Endodermal cell (in vitro differentiated cells): ENCODE data around the gene NR6A1. TPM values are rescaled to one million over a fixed set of nuclear protein-coding genes. Genes with fewer than 3 reads are reported as not detected.

Experiments
- DNase-seq: peaks from one replicate; pipeline ENCODE4 v3.0.0-alpha.2; 2017
- H3K27ac ChIP-seq: 2 replicates; pipeline ENCODE4 v1.5.1; 2013; ENCODE audit warnings: mild to moderate bottlenecking, low read depth, low read length, moderate library complexity
- H3K27me3 ChIP-seq: 2 replicates; pipeline ENCODE4 v1.6.1; 2013; ENCODE audit warnings: mild to moderate bottlenecking, low read length, moderate library complexity; ENCODE audit not compliant: insufficient read depth, control insufficient read depth, poor library complexity, severe bottlenecking
- H3K36me3 ChIP-seq: 2 replicates; pipeline ENCODE4 v1.7.0; 2013; ENCODE audit warnings: mild to moderate bottlenecking, low read length, moderate library complexity; ENCODE audit not compliant: control insufficient read depth, insufficient read depth
- H3K4me1 ChIP-seq: one replicate; pipeline ENCODE4 v1.7.0; 2013; ENCODE audit warnings: low read length; ENCODE audit not compliant: control insufficient read depth, insufficient read depth
- H3K4me3 ChIP-seq: 2 replicates; pipeline ENCODE4 v1.5.1; 2013; ENCODE audit warnings: mild to moderate bottlenecking, low read length, moderate library complexity
- H3K9ac ChIP-seq: 2 replicates; pipeline ENCODE4 v1.6.1; 2013; ENCODE audit warnings: mild to moderate bottlenecking, low read length, moderate library complexity; ENCODE audit not compliant: poor library complexity, severe bottlenecking; ENCODE audit errors: extremely low read depth
- H3K9me3 ChIP-seq: 2 replicates; pipeline ENCODE4 v1.6.1; 2013; ENCODE audit warnings: mild to moderate bottlenecking, low read length, moderate library complexity; ENCODE audit not compliant: control insufficient read depth
- H3K27ac Mint-ChIP-seq: 2 replicates; pipeline ENCODE4 v1.8.0; 2020; ENCODE audit warnings: mixed read lengths
- H3K27me3 Mint-ChIP-seq: 2 replicates; pipeline ENCODE4 v1.8.0; 2021; ENCODE audit warnings: mild to moderate bottlenecking, mixed read lengths; ENCODE audit not compliant: insufficient read depth
- H3K36me3 Mint-ChIP-seq: 2 replicates; pipeline ENCODE4 v1.8.0; 2020; ENCODE audit warnings: low read depth, mixed read lengths
- H3K4me1 Mint-ChIP-seq: 2 replicates; pipeline ENCODE4 v1.8.0; 2020; ENCODE audit warnings: mixed read lengths
- H3K4me3 Mint-ChIP-seq: 2 replicates; pipeline ENCODE4 v1.8.0; 2020; ENCODE audit warnings: mild to moderate bottlenecking, moderate library complexity, mixed read lengths
- H3K9me3 Mint-ChIP-seq: 2 replicates; pipeline ENCODE4 v1.8.0; 2020; ENCODE audit warnings: mild to moderate bottlenecking, mixed read lengths
- CTCF ChIP-seq: fragments of 200-600 bp; sonication (generic); conservative IDR thresholded peaks from 2 replicates; pipeline ENCODE4 v1.5.0; 2021; ENCODE audit warnings: antibody characterized with exemption, mild to moderate bottlenecking
- WGBS, 2 experiments: methylation state at CpG; one replicate each; pipeline versions ENCODE4 v1.1.5 to v1.1.7; 2013; ENCODE audit warnings: missing lambda C conversion rate in 2 of 2, mixed read lengths in 1 of 2; ENCODE audit not compliant: insufficient coverage in 1 of 2, insufficient read length in 1 of 2; 5-methylcytosine and 5-hydroxymethylcytosine counted together
- total RNA-seq, 2 donors: library from RNA; stranded (reverse); fragmentation: NEBNext Ultra II Directional in 1 of 2; extraction: Animal tissue kit (Norgen Biotek cat#: 25700) in 1 of 2; gene quantifications; 2 replicates in 1 of 2; 3 replicates in 1 of 2; pipeline ENCODE4 v1.2.1, GENCODE V29; 2021

Gene NR6A1
- total RNA-seq, 2 donors from 2014 or later = 168 to 206 TPM

GRCh38 chr9:124496075-124496449, 275.0 kb downstream of the NR6A1 start:
- Histone ChIP-seq H3K9me3 (no peaks in the 10 kb centered on the region), H3K36me3 (no peaks in the 10 kb centered on the region), H3K4me1 (no peaks in the 10 kb centered on the region), H3K4me3 (no peak overlapping the region), H3K9ac (no peak overlapping the region), H3K27ac (no peak overlapping the region), H3K27me3 (peaks cover 5% of the 10 kb centered on the region)
- Mint-ChIP-seq H3K27me3 (peaks cover 21% of the 10 kb centered on the region), H3K4me3 (no peak overlapping the region), H3K4me1 (no peaks in the 10 kb centered on the region), H3K36me3 (no peaks in the 10 kb centered on the region), H3K9me3 (no peaks in the 10 kb centered on the region), H3K27ac (no peak overlapping the region)
- 84 to 100% methylated on average over 2 to 3 of the region's 3 CpGs for WGBS, 2 experiments
- no peak for DNase-seq
- no peak for TF ChIP-seq CTCF

- 92% methylated on average over 18 to 31 of the region's 31 CpGs for WGBS, 2 experiments
- H3K36me3 Mint-ChIP-seq = no peaks in the 10 kb centered on the region
- no peak overlapping the region for H3K4me3 ChIP-seq
- H3K27me3 ChIP-seq = no peaks in the 10 kb centered on the region
- no peaks in the 10 kb centered on the region for H3K9me3 Mint-ChIP-seq
- no peaks in the 10 kb centered on the region for H3K36me3 ChIP-seq
- no peak for TF ChIP-seq CTCF
- no peak for DNase-seq
- no peak overlapping the region for H3K9ac ChIP-seq
- H3K4me3 Mint-ChIP-seq = no peak overlapping the region
- H3K4me1 Mint-ChIP-seq = no peaks in the 10 kb centered on the region
- H3K9me3 ChIP-seq = no peaks in the 10 kb centered on the region
- no peak overlapping the region for H3K27ac ChIP-seq
- H3K27me3 Mint-ChIP-seq = peaks cover 16% of the 10 kb centered on the region
- H3K27ac Mint-ChIP-seq = no peak overlapping the region
- H3K4me1 ChIP-seq = no peaks in the 10 kb centered on the region
Measured at GRCh38 chr9:124495126-124496074, 275.7 kb downstream of the NR6A1 start.

GRCh38 chr9:124493794-124494479, 277.2 kb downstream of the NR6A1 start:
- no peak for TF ChIP-seq CTCF
- 88 to 89% methylated on average over 14 to 18 of the region's 18 CpGs for WGBS, 2 experiments
- Histone ChIP-seq H3K27me3 (no peaks in the 10 kb centered on the region), H3K27ac (no peak overlapping the region), H3K9me3 (no peaks in the 10 kb centered on the region), H3K4me1 (no peaks in the 10 kb centered on the region), H3K4me3 (no peak overlapping the region), H3K36me3 (no peaks in the 10 kb centered on the region), H3K9ac (no peak overlapping the region)
- Mint-ChIP-seq H3K36me3 (no peaks in the 10 kb centered on the region), H3K27me3 (peaks cover 21% of the 10 kb centered on the region), H3K27ac (no peak overlapping the region), H3K4me3 (no peak overlapping the region), H3K4me1 (no peaks in the 10 kb centered on the region), H3K9me3 (no peaks in the 10 kb centered on the region)
- DNase-seq = no peak
